ENCODE data around the gene LRRK2.
A peak's percentile ranks its signal among the peaks of the same experiment; 100 is the strongest.
"Not testable (repeated sequence)": the region's sequence is repeated elsewhere in the genome, so short reads cannot be mapped to it uniquely, and the experiment has no call there.

Gene LRRK2

DNA sequence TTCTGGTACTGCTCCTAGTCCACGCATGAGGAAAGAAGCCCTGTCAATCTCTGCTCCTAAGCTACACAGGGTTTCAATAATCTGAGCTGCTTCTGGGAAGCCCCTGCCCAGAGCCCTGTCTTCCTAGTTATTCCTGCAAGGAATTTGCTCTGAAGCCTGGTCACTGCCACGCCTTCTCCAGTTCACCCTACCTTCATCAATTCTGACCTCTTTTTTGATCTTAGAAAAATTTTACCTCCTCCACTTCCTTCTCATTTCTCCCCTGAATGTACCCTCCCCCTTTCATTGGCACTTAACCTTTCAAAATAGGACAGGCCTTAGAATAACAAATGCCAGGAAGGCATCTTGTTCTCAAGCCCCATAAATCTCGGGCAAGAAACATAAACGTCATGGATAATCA is 14.9 kb upstream of the LRRK2 start:
- H3K27me3 ChIP-seq (ENCODE audit: insufficient read depth, poor library complexity, severe bottlenecking), result no peaks in the 10 kb centered on the region
- DNase-seq (ENCODE audit: low read depth in 1 of 2, low spot score in 1 of 2), result no peak
- H3K27ac ChIP-seq (replicated peaks), result peak overlapping the region; percentile 50; the same call in 1 of the 2 replicates
- H3K4me3 ChIP-seq (replicated peaks; ENCODE audit: insufficient read depth, low read length), result no peak overlapping the region
- TF ChIP-seq SPI1 (IDR thresholded peaks at IDR 0.05; ENCODE audit: borderline replicate concordance, low read depth), result no peak
- TF ChIP-seq POLR2AphosphoS5 (IDR thresholded peaks at IDR 0.05; ENCODE audit: low read depth), result no peak
- TF ChIP-seq, protein P1, sequence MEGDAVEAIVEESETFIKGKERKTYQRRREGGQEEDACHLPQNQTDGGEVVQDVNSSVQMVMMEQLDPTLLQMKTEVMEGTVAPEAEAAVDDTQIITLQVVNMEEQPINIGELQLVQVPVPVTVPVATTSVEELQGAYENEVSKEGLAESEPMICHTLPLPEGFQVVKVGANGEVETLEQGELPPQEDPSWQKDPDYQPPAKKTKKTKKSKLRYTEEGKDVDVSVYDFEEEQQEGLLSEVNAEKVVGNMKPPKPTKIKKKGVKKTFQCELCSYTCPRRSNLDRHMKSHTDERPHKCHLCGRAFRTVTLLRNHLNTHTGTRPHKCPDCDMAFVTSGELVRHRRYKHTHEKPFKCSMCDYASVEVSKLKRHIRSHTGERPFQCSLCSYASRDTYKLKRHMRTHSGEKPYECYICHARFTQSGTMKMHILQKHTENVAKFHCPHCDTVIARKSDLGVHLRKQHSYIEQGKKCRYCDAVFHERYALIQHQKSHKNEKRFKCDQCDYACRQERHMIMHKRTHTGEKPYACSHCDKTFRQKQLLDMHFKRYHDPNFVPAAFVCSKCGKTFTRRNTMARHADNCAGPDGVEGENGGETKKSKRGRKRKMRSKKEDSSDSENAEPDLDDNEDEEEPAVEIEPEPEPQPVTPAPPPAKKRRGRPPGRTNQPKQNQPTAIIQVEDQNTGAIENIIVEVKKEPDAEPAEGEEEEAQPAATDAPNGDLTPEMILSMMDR (IDR thresholded peaks at IDR 0.05; ENCODE audit: insufficient read depth, low read length), result no peak
- TF ChIP-seq GABPA (IDR thresholded peaks at IDR 0.05; ENCODE audit: low read depth), result no peak
- TF ChIP-seq, protein P2, sequence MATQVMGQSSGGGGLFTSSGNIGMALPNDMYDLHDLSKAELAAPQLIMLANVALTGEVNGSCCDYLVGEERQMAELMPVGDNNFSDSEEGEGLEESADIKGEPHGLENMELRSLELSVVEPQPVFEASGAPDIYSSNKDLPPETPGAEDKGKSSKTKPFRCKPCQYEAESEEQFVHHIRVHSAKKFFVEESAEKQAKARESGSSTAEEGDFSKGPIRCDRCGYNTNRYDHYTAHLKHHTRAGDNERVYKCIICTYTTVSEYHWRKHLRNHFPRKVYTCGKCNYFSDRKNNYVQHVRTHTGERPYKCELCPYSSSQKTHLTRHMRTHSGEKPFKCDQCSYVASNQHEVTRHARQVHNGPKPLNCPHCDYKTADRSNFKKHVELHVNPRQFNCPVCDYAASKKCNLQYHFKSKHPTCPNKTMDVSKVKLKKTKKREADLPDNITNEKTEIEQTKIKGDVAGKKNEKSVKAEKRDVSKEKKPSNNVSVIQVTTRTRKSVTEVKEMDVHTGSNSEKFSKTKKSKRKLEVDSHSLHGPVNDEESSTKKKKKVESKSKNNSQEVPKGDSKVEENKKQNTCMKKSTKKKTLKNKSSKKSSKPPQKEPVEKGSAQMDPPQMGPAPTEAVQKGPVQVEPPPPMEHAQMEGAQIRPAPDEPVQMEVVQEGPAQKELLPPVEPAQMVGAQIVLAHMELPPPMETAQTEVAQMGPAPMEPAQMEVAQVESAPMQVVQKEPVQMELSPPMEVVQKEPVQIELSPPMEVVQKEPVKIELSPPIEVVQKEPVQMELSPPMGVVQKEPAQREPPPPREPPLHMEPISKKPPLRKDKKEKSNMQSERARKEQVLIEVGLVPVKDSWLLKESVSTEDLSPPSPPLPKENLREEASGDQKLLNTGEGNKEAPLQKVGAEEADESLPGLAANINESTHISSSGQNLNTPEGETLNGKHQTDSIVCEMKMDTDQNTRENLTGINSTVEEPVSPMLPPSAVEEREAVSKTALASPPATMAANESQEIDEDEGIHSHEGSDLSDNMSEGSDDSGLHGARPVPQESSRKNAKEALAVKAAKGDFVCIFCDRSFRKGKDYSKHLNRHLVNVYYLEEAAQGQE (IDR thresholded peaks at IDR 0.05; ENCODE audit: insufficient replicate concordance, low read depth), result no peak

DNA sequence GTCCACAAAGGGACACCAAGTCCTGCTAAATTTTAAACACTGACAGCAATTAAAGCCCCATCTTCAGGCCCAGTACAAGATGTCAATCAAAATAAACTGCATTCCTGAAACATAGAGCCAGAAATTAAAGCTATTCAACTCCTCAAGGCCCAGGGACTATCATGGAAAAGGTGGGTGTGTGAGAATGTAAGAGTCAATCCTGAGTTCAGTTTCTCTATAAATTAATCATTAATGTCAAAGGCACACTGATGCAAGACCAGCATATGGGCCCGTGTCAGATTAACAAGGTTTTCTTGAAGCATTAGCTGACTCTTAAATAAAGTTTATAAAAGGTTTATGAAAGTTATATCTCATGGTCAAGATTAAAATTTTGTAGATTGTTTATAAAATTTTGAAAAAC is 13.6 kb upstream of the LRRK2 start:
- DNase-seq (ENCODE audit: low read depth in 1 of 2, low spot score in 1 of 2); H3K27ac ChIP-seq (replicated peaks); H3K27me3 ChIP-seq (ENCODE audit: insufficient read depth, poor library complexity, severe bottlenecking); H3K4me3 ChIP-seq (replicated peaks; ENCODE audit: insufficient read depth, low read length): not testable (repeated sequence)

DNA sequence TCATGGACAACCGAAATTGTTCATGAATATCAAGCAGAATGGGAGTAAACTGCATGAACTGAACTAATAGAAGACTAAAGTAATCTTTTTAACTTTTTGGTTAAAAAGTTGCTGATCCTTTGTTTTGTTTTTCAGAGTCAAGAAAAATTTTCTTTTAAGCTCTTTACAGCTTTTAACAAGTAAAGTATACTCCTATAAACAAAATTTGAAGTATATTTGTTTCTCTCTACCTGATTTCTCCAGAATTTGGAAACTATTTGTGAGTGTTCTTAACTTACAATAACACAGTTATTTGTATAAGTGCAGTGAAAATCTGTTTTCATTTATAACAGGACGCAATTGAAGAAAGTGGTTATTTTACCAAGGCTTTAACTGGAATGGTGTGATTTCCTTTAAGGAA is 12.2 kb upstream of the LRRK2 start:
- no peaks in the 10 kb centered on the region for H3K27me3 ChIP-seq (ENCODE audit: insufficient read depth, poor library complexity, severe bottlenecking)
- DNase-seq (ENCODE audit: low read depth in 1 of 2, low spot score in 1 of 2), result no peak
- no peak overlapping the region for H3K27ac ChIP-seq (replicated peaks)
- no peak overlapping the region for H3K4me3 ChIP-seq (replicated peaks; ENCODE audit: insufficient read depth, low read length)
- TF ChIP-seq SPI1 (IDR thresholded peaks at IDR 0.05; ENCODE audit: borderline replicate concordance, low read depth) (no peak), POLR2AphosphoS5 (IDR thresholded peaks at IDR 0.05; ENCODE audit: low read depth) (no peak)
- TF ChIP-seq, protein P2 (IDR thresholded peaks at IDR 0.05; ENCODE audit: insufficient replicate concordance, low read depth), result no peak
- TF ChIP-seq, protein P1 (IDR thresholded peaks at IDR 0.05; ENCODE audit: insufficient read depth, low read length), result no peak

DNA sequence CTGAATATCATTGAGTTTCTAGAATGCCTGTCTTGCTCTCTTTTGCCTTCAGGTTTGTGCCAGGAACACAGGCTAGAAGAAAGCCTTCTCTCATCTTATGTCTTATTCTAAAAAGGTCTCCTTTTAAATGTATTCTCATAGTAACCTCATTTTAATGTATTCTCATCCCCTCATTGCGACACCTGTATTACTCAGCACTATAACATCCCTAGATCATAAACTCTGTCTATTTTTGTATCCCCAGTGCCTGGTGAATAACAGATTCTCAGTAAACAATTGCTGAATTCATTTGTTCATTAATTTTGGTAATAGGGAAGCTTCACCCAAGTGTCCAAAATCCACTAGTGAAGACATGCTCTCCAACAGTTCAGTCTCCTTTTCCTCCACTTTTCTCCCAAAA is 8.8 kb upstream of the LRRK2 start:
- TF ChIP-seq, protein P2 (IDR thresholded peaks at IDR 0.05; ENCODE audit: insufficient replicate concordance, low read depth), result no peak
- TF ChIP-seq, protein P1 (IDR thresholded peaks at IDR 0.05; ENCODE audit: insufficient read depth, low read length), result no peak
- TF ChIP-seq SPI1 (IDR thresholded peaks at IDR 0.05; ENCODE audit: borderline replicate concordance, low read depth), result no peak
- TF ChIP-seq POLR2AphosphoS5 (IDR thresholded peaks at IDR 0.05; ENCODE audit: low read depth), result no peak
- no peak for TF ChIP-seq GABPA (IDR thresholded peaks at IDR 0.05; ENCODE audit: low read depth)
- Histone ChIP-seq H3K27me3 (ENCODE audit: insufficient read depth, poor library complexity, severe bottlenecking) (no peaks in the 10 kb centered on the region), H3K27ac (replicated peaks) (peak overlapping the region; percentile 75), H3K4me3 (replicated peaks; ENCODE audit: insufficient read depth, low read length) (no peak overlapping the region)
- DNase-seq (ENCODE audit: low read depth in 1 of 2, low spot score in 1 of 2), result no peak

Data from HL-60 (cell line).